Stimulated activated CD8-positive, alpha-beta memory T cell treated with anti-CD3 and anti-CD28 coated beads, Interleukin-15, amount 100 ng/mL, for 1 hour (primary cell): ENCODE measurements around the gene NR1H3.
"Not testable (repeated sequence)": the region's sequence is repeated elsewhere in the genome, so short reads cannot be mapped to it uniquely, and the experiment has no call there.

Experiments
- DNase-seq: peaks from one replicate; pipeline ENCODE4 v3.0.0-alpha.2; 2020; ENCODE audit warnings: low read depth

The NR1H3 gene

DNA sequence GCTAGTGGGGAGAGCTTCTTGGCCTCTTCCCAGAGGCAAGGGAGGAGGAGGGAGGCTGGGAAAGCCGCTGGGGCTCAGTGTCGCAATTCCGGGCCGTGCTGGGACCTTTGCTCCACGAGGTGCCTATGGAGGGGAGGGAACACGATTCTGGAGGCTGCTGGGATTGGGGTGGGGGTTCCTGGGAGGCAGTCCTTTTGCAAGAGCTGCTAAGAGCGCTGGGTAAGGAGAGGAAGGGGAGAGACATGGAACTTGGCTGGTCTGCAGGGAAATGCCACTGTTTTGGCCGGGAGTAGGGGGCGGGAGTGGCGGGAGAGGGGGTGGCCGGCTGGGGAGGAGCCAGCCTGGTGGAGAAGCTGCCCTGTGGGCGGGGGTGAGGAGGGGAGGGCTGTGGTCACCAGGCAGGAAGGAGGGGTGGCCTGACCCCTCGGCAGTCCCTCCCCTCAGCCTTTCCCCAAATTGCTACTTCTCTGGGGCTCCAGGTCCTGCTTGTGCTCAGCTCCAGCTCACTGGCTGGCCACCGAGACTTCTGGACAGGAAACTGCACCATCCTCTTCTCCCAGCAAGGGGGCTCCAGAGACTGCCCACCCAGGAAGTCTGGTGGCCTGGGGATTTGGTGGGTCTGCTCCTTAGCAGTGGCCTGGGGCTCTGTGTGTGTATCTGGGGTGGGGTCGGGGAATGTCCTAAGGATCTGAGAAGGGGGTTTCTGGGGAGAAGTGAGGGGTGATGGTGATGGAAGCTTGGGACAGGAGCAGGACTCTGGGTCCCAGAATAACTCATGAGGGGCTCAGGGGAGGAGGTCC, at the start of gene NR1H3:
NR1H3 (plus strand) TSS at position 480 of the 800 bp plus-strand sequence. CDS start 1,221 bp downstream, outside the sequence.
- no peak for DNase-seq

DNA sequence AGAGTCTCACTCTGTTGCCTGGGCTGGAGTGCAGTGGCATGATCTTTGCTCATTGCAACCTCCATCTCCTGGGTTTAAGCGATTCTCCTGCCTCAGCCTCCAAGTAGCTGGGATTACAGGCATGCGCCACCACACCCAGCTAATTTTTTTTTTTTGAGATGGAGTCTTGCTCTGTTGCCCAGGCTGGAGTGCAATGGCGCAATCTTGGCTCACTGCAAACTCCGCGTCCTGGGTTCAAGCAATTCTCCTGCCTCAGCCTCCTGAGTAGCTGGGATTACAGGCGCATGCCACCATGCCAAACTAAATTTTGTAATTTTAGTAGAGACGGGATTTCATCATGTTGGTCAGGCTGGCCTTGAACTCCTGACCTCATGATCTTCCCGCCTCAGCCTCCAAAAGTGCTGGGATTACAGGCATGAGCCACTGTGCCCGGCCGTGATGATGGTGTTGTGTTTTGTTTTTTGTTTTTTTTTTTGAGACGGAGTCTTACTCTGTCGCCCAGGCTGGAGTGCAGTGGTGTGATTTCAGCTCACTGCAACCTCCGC, 49.7 kb upstream of the NR1H3 start:
- not testable (repeated sequence) for DNase-seq

DNA sequence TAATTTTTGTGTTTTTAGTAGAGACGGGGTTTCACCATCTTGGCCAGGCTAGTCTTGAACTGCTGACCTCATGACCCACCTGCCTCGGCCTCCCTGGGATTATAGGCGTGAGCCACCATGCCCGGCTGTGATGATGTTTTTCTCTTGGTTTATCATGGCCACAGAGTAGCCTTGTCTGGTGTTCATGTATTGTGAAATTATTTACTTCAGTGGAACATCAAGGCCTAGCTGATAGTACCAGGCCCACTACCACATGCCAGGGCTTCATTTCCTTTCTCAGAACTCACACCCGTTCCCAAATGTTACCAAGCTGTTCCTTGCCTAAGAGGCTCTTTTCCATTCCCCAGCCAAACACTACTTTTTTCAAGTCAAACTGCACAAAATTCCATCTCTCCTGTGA, 49.2 kb upstream of the NR1H3 start:
- DNase-seq, result no peak

DNA sequence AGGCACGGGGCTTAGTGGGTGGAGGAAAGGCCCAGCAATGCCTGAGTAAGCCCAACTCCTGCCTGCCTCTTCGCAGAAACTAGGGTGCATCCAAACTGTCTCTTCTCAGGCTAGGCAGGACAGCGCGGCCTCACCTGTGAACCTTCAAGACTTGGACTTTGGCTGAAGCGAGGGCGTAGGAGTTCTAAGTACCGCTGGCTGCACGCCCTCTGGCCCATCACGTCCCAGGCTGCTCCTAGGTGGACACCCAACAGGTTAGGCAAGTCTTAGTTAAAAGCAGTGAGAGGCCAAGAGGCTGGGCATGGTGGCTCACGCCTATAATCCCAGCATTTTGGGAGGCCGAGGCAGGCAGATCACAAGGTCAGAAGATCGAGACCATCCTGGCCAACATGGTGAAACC, 44.9 kb upstream of the NR1H3 start:
- DNase-seq, result no peak

DNA sequence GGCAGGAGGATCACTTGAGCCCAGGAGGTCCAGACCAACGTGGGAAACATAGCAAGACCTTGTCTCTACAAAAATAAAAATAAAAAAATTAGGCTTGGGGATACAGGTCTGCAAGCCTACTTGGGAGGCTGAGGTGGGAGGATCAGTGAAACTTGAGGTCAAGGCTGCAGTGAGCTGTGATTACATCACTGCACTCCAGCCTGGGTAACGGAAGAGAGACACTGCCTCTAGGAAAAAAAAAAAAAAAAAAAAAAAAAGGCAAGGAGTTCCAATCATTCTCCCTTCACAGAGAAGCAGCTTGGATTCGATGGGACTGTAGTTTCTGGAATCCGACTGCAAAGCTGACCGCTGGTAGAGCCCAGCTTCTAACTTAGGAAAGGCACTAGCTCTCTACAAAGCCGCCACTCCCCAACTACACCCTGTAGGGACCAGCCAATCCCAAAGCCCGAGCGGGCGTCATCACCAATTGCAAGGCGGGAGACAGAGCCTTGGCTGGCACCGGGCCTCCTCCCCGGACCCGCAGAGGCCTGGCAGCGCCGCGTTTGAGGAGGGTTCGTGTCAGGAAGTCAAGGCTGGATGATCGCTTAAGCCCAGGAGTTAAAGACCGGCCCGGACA, 43.7 kb upstream of the NR1H3 start:
- DNase-seq, result peak; percentile 69

DNA sequence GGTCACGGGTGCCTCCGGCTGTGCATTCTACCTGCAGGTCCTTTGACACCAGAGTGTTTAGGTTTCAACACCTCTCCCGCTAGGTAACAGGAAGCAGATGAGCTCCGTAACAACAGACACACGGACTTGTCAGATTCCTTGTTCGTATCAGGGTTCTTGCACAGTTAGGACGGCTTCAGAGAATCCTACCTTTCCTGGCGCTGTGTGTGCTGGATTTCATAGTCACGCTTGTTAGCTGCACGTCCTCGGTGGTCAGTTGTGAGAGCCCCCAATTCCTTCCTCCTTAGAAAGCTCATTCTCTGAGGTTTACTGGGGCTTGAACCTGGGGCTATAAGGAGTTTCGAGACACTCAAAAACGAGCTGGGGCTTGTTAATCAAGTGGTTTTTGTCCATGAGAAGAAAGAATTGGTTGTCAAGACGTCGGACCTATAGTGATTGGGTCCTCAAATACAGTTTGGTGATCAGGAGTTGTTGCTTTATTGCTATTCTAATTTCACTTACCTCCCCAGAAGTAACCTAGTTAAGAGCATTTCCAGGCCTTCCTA, 42.4 kb upstream of the NR1H3 start:
- no peak for DNase-seq

DNA sequence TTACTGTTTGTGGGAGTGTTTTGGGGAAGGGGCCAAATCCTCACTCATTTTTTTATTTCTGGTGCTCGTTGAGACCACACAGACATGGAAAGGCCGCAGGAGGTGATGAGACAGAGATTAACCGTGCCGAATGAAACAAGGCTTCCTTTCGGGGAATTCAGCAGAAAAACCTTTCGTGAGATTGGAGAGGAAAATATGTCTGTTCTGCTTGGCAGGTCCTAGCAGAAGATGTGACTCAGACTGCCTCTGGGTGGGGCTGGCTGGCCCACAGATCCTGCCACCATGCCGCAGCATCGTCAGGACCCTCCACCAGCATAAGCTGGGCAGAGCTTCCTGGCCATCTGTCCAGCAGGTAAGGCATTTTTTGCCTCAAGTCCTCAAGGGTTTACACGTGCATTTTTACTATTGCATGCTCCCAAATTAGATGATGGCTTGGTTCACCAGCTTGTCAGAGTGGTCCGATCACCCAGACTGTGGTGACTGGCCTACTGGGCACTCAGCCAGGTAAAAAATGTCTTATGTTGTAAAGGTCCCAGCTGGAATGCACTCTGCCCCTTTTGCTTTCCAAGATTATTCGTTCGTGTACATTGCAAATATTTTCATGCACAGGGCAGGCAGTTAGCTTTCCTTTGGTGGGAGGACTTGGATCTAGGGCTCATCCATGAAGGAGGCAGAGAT, 41.5 kb upstream of the NR1H3 start:
- peak; percentile 27 for DNase-seq

DNA sequence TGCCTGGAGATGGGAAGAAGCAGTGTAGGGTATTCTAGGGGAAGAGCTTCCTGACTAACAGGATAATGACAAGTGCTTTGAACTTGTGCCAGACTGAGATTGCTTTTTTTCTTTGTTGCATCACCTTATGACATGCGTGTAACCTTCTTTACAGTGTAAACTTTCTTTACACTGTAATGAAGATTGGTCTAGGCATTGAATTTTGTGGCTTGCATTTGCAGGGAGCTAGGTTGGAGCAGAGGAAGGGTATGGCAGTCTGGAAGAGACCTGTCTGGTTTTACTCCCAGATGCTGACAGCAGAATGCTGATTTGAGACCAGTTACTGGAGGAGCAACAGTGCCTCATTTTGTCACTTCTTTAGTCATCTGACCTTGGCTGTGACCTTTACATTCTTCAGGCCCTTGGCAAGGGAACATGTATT, 37.4 kb upstream of the NR1H3 start:
- DNase-seq, result no peak

DNA sequence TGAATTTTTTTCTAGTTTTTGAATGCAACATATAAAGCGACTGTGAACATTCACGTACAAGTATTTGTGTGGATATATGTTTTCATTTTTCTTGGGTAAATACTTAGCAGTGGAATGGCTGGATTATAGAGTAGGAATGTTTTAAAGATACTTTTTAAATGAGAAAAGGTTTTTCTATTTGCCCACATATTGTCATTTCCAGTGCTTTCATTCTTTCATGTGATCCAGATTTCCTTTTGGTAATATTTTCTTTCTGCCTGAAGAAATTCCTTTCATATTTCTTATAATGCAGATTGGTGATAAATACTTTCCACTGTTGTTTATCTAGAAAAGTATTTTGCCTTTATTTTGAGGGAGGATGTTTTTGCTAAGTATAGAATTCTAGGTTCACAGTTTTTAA, 35.1 kb upstream of the NR1H3 start:
- DNase-seq, result no peak

DNA sequence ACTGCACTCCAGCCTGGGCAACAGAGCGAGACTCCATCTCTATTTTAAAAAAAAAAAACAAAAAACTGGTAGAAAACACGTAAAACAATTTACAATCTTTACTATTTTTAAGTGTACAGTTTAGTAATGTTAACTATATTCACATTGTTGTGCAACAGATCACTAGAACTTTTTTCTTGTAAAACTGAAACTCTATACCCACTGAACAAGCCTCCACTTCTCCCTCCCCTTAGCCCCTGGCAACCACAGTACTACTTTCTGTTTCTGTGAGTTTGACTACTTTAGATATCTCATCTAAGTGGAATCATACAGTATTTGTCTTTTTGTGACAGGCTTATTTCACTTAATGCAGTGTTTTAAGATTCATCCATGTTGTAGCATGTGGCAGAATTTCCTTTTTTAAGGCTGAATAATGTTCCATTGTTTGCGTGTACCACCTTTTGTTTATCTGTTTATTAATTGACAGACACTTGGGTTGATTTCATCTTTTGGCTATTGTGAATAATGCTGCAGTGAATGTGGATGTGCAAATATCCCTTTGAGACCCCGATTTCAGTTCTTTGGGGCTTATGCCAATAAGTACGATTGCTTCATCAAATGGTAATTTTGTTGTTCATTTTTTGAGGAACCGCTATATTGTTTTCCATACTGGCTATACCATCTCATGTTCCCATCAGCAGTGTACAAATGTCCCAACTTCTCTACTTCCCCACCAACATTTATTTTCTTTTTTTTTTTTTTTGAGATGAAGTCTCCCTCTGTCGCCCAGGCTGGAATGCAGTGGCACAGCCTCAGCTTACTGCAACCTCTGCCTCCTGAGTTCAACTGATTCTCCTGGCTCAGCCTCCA, 32.0 kb upstream of the NR1H3 start:
- DNase-seq, result no peak

DNA sequence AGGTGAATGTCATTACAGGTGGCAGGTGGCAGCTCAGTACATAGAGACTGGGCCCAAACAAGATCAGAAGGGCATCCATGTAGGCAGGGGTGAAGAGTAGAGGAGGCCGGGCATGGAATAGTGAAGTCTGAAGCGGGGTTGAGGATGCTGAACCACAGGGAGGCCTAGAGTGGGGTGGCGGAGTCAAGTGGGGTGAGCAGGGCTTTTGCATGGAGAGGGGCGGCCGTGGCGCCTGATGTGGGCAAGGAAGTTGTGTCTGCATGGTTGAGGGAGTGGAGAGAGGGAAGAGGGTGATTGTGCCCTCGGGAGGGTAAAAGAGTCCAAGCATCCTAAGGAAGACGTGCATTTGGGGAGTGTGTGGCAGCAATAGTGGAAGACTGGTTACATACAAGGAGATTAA, 28.6 kb upstream of the NR1H3 start:
- DNase-seq, result no peak

DNA sequence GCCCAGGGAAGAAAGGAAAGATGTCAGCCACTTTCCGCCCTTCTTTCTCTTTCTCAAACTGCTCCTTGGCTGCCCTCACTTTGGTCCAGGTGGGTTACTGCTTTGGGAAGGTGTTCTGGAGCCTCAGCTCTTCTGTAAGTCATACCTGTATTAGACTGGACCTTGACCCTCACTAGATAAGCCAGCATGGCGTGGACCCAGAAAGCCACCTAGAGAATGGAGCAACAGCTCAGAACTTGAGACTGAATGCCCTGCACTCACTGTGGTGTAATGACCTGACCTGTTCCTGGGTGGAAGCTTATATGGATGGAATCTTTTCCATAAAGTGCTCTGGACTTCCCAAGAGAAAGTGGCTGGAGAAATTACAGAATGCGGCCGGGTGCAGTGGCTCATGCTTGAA, 24.7 kb upstream of the NR1H3 start:
- DNase-seq, result no peak

DNA sequence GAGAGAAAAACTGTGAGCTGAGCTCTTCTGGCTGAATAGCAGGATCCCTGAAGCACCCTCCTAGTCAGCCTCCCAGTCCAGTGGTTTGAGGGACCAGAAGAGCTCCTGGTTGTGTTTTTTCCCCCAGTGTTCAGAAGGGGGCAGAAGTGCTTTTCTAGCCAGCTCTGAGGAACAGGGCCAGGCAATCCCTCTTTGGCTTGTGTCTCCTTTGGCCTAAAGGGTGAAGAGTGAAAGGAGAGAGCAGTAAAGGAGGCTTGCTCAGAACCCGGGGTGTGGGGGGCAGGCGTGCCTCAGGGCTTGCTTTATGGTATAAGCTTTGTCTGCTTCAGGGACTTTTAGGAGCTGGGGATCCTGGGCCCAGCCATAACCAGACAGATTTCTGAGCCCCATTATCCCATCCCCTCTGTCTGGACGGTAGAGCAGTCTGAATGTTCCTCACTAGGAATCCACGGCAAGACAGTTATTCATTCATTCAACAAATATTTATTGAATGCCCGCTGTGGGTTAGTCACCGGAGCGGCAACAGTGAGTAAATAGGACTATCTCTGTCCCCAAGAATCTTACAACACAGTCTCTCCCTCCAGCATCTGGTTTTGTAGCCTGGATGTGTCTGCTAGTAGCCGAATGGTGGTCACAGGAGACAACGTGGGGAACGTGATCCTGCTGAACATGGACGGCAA, 23.7 kb upstream of the NR1H3 start:
- no peak for DNase-seq

DNA sequence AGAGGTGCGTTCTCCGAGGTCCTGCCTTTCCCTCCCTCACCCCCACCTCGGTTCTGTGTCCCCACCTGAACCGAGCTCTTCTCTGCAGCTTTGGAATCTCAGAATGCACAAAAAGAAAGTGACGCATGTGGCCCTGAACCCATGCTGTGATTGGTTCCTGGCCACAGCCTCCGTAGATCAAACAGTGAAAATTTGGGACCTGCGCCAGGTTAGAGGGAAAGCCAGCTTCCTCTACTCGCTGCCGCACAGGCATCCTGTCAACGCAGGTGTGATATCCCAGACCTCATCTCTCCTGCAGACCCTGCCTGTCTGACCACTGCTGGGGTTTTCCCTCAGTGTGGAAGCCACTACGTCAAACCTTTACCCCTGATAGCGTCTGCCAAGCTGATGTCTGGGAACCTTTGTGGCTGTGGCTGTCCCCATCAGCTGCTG, 23.1 kb upstream of the NR1H3 start:
- DNase-seq, result no peak

DNA sequence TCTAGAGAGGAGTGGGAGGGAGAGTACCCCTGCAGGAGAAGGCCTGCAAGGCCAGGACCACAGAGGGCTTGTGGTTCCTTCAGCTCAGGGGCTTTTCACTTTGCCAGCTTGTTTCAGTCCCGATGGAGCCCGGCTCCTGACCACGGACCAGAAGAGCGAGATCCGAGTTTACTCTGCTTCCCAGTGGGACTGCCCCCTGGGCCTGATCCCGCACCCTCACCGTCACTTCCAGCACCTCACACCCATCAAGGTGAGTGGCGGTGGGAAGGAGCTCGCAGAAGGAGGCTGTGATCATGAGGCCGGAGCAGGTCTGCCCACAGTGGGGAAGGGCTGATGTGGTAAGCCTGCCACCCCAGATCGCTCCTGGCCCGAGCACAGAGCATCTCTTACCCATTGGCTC, 22.6 kb upstream of the NR1H3 start:
- DNase-seq, result no peak

DNA sequence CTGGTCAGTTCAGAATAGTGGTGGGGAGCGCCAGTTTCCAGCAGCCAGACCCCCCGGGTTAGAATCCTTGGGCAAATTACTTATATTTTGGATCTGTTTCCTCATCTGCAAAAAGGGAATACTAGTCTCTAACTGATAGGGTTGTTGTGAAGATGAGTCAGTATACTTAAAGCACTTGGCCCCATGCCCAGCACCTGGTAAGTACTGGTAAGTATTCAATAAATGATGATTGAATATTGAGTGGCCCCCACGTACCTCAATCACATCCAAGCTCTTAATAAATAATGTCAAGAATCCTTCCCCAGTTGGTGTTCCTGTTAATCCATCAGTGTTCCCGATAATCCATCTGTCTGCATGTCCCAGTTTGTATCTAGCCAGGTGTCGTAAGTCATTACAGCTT, 21.3 kb upstream of the NR1H3 start:
- no peak for DNase-seq

DNA sequence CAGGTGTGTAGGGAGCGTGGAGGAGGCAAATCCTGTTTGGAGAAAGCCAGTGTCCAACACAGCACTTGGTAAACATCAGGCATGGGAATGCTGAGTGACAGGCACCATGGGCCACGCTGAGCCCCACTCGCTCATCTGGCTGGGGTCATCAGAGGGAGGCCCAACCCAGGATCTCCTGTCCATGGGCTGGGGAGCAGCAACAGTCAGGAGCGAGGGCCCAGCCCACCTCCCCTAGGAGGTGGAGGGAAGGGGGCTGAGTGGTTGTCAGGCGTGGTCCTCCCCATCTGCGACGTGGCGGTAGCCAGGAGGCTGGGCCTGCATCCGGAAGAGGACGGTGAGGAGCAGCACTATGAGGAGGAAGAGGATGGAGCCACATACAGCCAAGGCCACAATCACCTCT, 17.9 kb upstream of the NR1H3 start:
- DNase-seq, result no peak

DNA sequence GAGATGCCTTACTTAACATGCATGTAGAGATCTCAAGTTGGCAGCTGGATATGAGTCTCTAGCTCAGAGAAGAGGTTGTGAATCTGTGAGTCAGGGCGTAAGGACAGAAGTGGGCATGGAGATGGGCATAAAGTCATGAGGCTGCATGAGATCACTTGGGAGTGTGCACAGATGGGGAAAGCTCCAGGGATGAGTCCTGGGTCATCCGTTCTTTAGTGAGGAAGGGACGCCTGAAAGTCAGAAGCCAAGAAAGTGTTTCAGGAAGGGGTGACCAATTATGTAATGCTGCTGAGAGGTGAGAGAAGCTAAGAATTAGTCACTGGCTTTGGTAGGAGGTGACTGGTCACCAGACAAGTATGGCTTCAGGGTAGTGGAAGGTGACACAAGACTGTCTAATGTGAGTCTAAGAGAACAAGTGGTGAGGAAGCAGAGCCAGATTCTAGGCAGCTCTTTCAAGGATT, 15.9 kb upstream of the NR1H3 start:
- no peak for DNase-seq

DNA sequence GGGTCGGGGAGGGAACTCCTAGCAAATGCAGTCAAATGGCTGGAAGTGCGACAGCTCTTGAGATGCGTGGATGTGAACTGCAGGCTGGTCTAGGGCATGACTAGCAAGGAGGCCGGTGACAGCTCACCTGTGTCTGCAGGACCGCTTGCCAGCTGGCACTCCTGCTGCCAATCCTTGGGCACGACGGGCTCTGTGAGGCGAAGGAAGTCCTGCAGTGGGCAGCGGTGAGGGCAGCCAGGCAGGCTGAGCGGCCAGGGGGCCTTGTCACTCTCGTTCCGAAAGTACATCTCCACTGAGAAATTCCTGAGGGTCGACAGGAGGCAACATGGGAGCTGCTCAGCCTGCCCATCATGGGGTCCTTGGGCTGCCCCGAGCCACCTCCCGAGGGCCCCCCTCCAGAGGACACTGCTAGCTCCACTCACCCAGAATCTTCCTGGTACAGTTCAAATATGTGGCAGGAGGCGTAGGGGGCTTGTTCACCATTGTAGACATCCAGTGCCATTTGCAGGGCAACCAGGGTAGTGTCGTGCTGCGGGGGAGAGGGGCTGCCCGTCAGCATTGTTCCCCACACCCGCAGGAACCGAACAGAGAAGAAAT, 15.1 kb upstream of the NR1H3 start:
- no peak for DNase-seq

DNA sequence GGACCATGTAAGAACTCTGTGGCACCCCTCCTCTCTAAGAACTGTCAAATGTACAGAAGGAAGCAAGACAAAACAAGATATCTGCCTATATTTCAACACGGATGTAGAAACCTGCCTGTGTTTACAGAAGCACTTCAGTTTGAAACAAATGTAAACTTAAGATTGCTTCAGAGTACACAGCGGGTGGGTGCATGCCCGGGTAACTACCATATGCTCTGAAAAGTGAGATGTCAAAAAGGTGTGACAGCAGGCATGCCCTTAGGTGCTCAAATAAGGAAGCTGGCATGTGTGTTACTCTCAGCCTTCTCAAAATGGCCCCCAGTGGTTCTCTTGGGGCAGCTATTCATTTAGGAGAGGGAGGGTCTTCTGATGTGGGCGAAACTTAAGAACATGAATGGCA, 14.3 kb upstream of the NR1H3 start:
- DNase-seq, result no peak
